ENCODE measurements around the gene MITF. TPM values are rescaled to one million over a fixed set of nuclear protein-coding genes. Genes with fewer than 3 reads are reported as not detected.

Gene MITF
- polyA plus RNA-seq, 1 donor (not counting 4 experiments of a cell fraction or from before 2014, with no cell fraction given): 2.7 TPM

DNA sequence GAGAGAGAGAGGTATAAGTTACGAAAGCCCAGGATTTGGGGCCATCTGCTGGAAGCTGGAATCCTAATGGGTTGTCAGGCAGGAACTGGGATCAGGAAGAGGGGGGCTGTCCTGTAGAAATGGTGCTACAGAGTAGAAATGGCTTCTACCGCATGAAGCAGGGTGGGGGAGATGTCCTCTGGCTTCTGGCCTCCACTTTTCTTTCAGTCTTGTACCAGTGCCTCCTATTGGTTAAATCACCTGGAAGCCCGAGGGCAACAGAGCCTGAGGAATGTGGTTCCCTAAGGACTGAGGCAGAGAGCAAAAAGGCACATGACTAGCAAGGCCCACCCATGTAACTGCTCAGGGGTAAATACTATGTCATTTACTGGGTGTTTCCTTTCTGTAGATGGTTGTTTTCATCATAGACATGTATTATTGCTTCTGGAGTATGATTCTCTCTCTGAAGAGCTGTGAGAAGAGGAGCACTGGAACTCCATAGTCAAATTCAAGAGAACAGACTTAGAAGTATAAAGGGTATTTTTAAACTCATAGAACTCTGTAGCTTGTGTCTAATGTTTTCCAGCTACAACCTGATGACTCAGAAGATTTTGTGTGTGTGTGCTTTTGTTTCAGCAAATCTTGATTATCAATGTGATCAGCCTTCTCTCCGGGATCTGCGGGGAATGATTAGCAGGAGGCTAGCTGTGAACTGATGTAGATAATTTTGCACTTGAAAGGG, 20.2 kb upstream of the MITF start:
- FAIRE-seq: no peak

DNA sequence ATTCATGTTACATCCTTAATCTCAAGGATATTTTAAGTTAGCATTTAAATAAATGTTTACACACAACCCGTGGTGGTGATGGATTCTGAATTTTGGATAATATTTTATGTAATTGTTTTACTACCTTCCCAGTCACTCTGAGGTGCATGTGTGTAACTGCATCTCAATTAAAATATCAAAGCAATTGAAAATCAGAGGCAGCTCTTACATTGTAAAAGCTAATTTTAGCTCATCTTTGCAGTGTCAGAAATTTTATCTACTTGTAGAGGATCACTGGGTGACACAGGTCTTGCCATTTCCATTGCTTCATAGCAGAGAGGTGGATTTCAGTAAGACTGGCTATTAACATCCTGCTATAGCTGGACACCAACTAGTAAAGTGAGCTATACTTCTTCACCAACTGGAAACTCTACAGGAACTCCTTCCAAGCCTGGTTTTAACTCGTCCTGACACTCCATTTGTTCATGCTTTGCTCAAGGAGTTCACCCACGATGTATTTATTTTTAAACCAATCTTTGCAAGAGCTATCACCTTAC, 19.6 kb upstream of the MITF start:
- H3K27ac ChIP-seq (ENCODE audit: control insufficient read depth, insufficient read depth, low read length): no peak overlapping the region
- no peaks in the 10 kb centered on the region for H4K20me1 ChIP-seq (ENCODE audit: control insufficient read depth, extremely low read depth, insufficient read depth, low read length)
- H2AFZ ChIP-seq (ENCODE audit: control insufficient read depth, low read length): no peak overlapping the region
- no peaks in the 10 kb centered on the region for H3K79me2 ChIP-seq (ENCODE audit: control insufficient read depth, insufficient read depth, low read length)
- H3K9me3 ChIP-seq (ENCODE audit: control insufficient read depth, low read depth, low read length): no peaks in the 10 kb centered on the region
- dilution Hi-C loops (cut with MboI; ENCODE audit: extremely low pct_ligation_motif_present, low sequenced_read_pairs): no loop called here
- FAIRE-seq (no peak), DNase-seq (ENCODE audit: low read depth, low spot score) (no peak)
- H3K36me3 ChIP-seq (ENCODE audit: control insufficient read depth in 2 of 2, extremely low read depth in 1 of 2, insufficient read depth in 2 of 2, low read length in 2 of 2): no peaks in the 10 kb centered on the region
- no peaks in the 10 kb centered on the region for H3K9me1 ChIP-seq (ENCODE audit: control insufficient read depth, extremely low read depth, insufficient read depth, low read length)
- no peak overlapping the region for H3K4me2 ChIP-seq (ENCODE audit: control insufficient read depth, extremely low read depth, insufficient read depth, low read depth, low read length)
- no peak overlapping the region for H3K4me3 ChIP-seq (ENCODE audit: control insufficient read depth in 2 of 3, extremely low read depth in 1 of 3, insufficient read depth in 2 of 3, low read depth in 1 of 3, low read length in 3 of 3)
- no peaks in the 10 kb centered on the region for H3K27me3 ChIP-seq (ENCODE audit: control insufficient read depth, extremely low read depth, insufficient read depth, low read length)
- no peak for TF ChIP-seq EZH2 (IDR thresholded peaks at IDR 0.05; ENCODE audit: low read length)
- TF ChIP-seq, protein P1, sequence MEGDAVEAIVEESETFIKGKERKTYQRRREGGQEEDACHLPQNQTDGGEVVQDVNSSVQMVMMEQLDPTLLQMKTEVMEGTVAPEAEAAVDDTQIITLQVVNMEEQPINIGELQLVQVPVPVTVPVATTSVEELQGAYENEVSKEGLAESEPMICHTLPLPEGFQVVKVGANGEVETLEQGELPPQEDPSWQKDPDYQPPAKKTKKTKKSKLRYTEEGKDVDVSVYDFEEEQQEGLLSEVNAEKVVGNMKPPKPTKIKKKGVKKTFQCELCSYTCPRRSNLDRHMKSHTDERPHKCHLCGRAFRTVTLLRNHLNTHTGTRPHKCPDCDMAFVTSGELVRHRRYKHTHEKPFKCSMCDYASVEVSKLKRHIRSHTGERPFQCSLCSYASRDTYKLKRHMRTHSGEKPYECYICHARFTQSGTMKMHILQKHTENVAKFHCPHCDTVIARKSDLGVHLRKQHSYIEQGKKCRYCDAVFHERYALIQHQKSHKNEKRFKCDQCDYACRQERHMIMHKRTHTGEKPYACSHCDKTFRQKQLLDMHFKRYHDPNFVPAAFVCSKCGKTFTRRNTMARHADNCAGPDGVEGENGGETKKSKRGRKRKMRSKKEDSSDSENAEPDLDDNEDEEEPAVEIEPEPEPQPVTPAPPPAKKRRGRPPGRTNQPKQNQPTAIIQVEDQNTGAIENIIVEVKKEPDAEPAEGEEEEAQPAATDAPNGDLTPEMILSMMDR (optimal IDR thresholded peaks at IDR 0.05 in 1 of 3, IDR thresholded peaks at IDR 0.05 in 1 of 3, conservative IDR thresholded peaks at IDR 0.05 in 1 of 3; ENCODE audit: extremely low read depth in 1 of 3, insufficient read depth in 2 of 3, low read length in 3 of 3): no peak
- no peak overlapping the region for H3K9ac ChIP-seq (ENCODE audit: control insufficient read depth, extremely low read depth, insufficient read depth, low read length)
- H3K4me1 ChIP-seq (ENCODE audit: control insufficient read depth, extremely low read depth, insufficient read depth, low read length): no peaks in the 10 kb centered on the region

More for the DNA sequence above, 20.2 kb upstream of the MITF start:
- H3K36me3 ChIP-seq (ENCODE audit: control insufficient read depth in 2 of 2, extremely low read depth in 1 of 2, insufficient read depth in 2 of 2, low read length in 2 of 2): no peaks in the 10 kb centered on the region
- no peak overlapping the region for H3K27ac ChIP-seq (ENCODE audit: control insufficient read depth, insufficient read depth, low read length)
- no peak overlapping the region for H3K4me2 ChIP-seq (ENCODE audit: control insufficient read depth, extremely low read depth, insufficient read depth, low read depth, low read length)
- no peaks in the 10 kb centered on the region for H3K79me2 ChIP-seq (ENCODE audit: control insufficient read depth, insufficient read depth, low read length)
- no peaks in the 10 kb centered on the region for H3K27me3 ChIP-seq (ENCODE audit: control insufficient read depth, extremely low read depth, insufficient read depth, low read length)
- no peak for DNase-seq (ENCODE audit: low read depth, low spot score)
- H3K9me1 ChIP-seq (ENCODE audit: control insufficient read depth, extremely low read depth, insufficient read depth, low read length): no peaks in the 10 kb centered on the region
- H3K4me3 ChIP-seq (ENCODE audit: control insufficient read depth in 2 of 3, extremely low read depth in 1 of 3, insufficient read depth in 2 of 3, low read depth in 1 of 3, low read length in 3 of 3): no peak overlapping the region
- no peaks in the 10 kb centered on the region for H4K20me1 ChIP-seq (ENCODE audit: control insufficient read depth, extremely low read depth, insufficient read depth, low read length)
- H3K9me3 ChIP-seq (ENCODE audit: control insufficient read depth, low read depth, low read length): no peaks in the 10 kb centered on the region
- H2AFZ ChIP-seq (ENCODE audit: control insufficient read depth, low read length): no peak overlapping the region
- no peak overlapping the region for H3K9ac ChIP-seq (ENCODE audit: control insufficient read depth, extremely low read depth, insufficient read depth, low read length)
- no peaks in the 10 kb centered on the region for H3K4me1 ChIP-seq (ENCODE audit: control insufficient read depth, extremely low read depth, insufficient read depth, low read length)
- no peak for TF ChIP-seq EZH2 (IDR thresholded peaks at IDR 0.05; ENCODE audit: low read length)
- TF ChIP-seq, protein P1 (optimal IDR thresholded peaks at IDR 0.05 in 1 of 3, IDR thresholded peaks at IDR 0.05 in 1 of 3, conservative IDR thresholded peaks at IDR 0.05 in 1 of 3; ENCODE audit: extremely low read depth in 1 of 3, insufficient read depth in 2 of 3, low read length in 3 of 3): no peak
- dilution Hi-C loops (cut with MboI; ENCODE audit: extremely low pct_ligation_motif_present, low sequenced_read_pairs): no loop called here

Measured in keratinocyte (primary cell).